Kidney epithelial cell (primary cell): ENCODE measurements around the gene SMIM23. TPM values are rescaled to one million over a fixed set of nuclear protein-coding genes. Genes with fewer than 3 reads are reported as not detected.
A peak's percentile ranks its signal among the peaks of the same experiment; 100 is the strongest.

Experiments
- DNase-seq: peaks from one replicate; pipeline ENCODE4 v3.0.0-alpha.2; 2010; ENCODE audit warnings: low read depth
- H3K27me3 ChIP-seq: 2 replicates; pipeline ENCODE4 v1.6.0; 2011; ENCODE audit warnings: low read length; ENCODE audit not compliant: control insufficient read depth, insufficient read depth
- H3K36me3 ChIP-seq: 2 replicates; pipeline ENCODE4 v1.5.1; 2011; ENCODE audit warnings: low read length; ENCODE audit not compliant: control insufficient read depth, insufficient read depth
- H3K4me3 ChIP-seq: 2 replicates; pipeline ENCODE4 v1.5.1; 2011; ENCODE audit warnings: low read depth, mild to moderate bottlenecking, control low read depth, low read length
- CTCF ChIP-seq: IDR thresholded peaks from 2 replicates; pipeline ENCODE4 v1.5.1; 2011; ENCODE audit warnings: mild to moderate bottlenecking, moderate library complexity, low read length, control low read depth, inconsistent platforms; ENCODE audit not compliant: insufficient read depth, poor library complexity, severe bottlenecking
- total RNA-seq: library from RNA; depleted of rRNA; stranded (reverse); fragments of >200 nt; gene quantifications from 2 replicates; pipeline ENCODE4 v1.2.3, GENCODE V29; 2015

SMIM23 gene
- total RNA-seq, 1 donor from 2014 or later = not detected

GRCh38 chr5:171798418-171798817, 12.8 kb downstream of the SMIM23 start:
- no peak overlapping the region for H3K4me3 ChIP-seq
- DNase-seq = no peak
- H3K36me3 ChIP-seq = no peaks in the 10 kb centered on the region
- TF ChIP-seq CTCF = no peak
- H3K27me3 ChIP-seq = no peaks in the 10 kb centered on the region

DNA sequence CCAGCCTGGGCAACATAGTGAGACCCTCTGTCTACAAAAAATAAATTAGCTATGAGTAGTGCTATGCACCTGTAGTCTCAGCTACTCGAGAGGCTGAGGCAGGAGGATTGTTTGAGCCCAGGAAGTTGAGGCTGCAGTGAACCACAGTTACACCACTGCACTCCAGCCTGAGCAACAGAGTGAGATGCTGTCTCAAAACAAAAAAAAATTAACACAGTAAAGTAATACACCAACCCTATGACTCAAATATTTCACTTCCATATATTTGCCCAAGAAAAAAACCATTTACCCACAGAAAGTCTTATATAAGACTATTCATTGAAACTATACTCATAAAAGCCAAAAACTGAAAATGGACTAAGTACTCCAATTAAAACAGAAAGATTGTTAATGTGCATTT, 16.2 kb downstream of the SMIM23 start:
- no peaks in the 10 kb centered on the region for H3K36me3 ChIP-seq
- no peak for TF ChIP-seq CTCF
- DNase-seq = no peak
- no peak overlapping the region for H3K4me3 ChIP-seq
- H3K27me3 ChIP-seq = peaks cover 14% of the 10 kb centered on the region

DNA sequence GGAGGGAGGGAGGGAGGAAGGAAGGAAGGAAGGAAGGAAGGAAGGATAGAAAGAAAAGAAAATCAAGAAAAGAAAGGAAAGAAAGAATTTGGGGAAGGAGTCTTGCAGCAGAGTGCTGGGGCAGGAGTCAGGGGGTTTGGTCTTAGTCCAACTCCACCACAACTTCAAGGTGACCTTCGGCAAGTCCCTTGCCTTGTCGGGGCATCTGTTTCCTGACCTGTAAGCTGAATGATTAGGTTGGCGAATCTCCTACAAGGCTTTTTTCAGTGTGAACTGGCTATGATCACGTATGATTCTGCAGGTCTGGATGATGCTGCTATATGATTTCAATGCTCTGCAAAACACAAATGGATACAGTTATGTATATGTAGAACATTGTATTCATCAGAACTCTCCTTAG, 20.1 kb downstream of the SMIM23 start:
- Histone ChIP-seq H3K36me3 (no peaks in the 10 kb centered on the region), H3K4me3 (no peak overlapping the region), H3K27me3 (peaks cover 18% of the 10 kb centered on the region)
- no peak for DNase-seq
- TF ChIP-seq CTCF = no peak

- Histone ChIP-seq H3K4me3 (no peak overlapping the region), H3K27me3 (peaks cover 20% of the 10 kb centered on the region), H3K36me3 (no peaks in the 10 kb centered on the region)
- peak; percentile 9 for DNase-seq
- no peak for TF ChIP-seq CTCF
Observed at GRCh38 chr5:171806976-171807747, 21.5 kb downstream of the SMIM23 start.

DNA sequence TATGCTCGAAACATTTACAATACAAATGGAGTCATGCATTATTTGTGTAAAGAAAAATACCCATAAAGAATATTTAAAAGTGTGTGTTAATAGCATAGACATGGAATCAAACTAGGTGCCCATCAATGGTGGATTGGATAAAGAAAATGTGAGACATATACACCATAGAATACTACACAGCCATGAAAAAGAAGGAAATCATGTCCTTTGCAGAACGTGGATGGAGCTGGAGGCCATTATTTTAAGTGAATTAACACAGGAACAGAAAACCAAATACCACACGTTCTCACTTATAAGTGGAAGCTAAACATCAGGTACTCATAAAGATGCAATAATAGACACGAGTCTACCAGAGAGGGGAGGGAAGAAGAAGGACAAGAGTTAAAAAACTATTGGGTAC, 22.8 kb downstream of the SMIM23 start:
- Histone ChIP-seq H3K36me3 (no peaks in the 10 kb centered on the region), H3K4me3 (no peak overlapping the region), H3K27me3 (peaks cover 20% of the 10 kb centered on the region)
- no peak for DNase-seq
- no peak for TF ChIP-seq CTCF

- no peak for TF ChIP-seq CTCF
- DNase-seq = no peak
- Histone ChIP-seq H3K4me3 (no peak overlapping the region), H3K36me3 (no peaks in the 10 kb centered on the region), H3K27me3 (peaks cover 20% of the 10 kb centered on the region)
Observed at GRCh38 chr5:171808951-171809350, 23.3 kb downstream of the SMIM23 start.
